Measurements from ENCODE around the gene WDPCP.
"Not testable (repeated sequence)": the region's sequence is repeated elsewhere in the genome, so short reads cannot be mapped to it uniquely, and the experiment has no call there.

The WDPCP gene

GRCh38 chr2:63340443-63340842 is 247.8 kb downstream of the WDPCP start:
- no peaks in the 10 kb centered on the region for H3K4me1 ChIP-seq (ENCODE audit: insufficient read depth, poor library complexity, severe bottlenecking)

GRCh38 chr2:63334910-63335309 is 253.4 kb downstream of the WDPCP start:
- no peak for ATAC-seq (ENCODE audit: low read depth)
- Histone ChIP-seq H3K27ac (ENCODE audit: poor library complexity, severe bottlenecking) (no peak overlapping the region), H3K4me3 (ENCODE audit: severe bottlenecking) (no peak overlapping the region)

More at GRCh38 chr2:63340443-63340842, 247.8 kb downstream of the WDPCP start:
- no peak overlapping the region for H3K4me3 ChIP-seq (ENCODE audit: severe bottlenecking)
- peaks cover 4% of the 10 kb centered on the region for H3K9me3 ChIP-seq (ENCODE audit: severe bottlenecking)
- no peak for DNase-seq (ENCODE audit: low spot score)
- ATAC-seq (ENCODE audit: low read depth): no peak
- H3K27ac ChIP-seq (ENCODE audit: poor library complexity, severe bottlenecking): no peak overlapping the region
- no peaks in the 10 kb centered on the region for H3K36me3 ChIP-seq (ENCODE audit: low read depth)
- TF ChIP-seq CTCF (IDR thresholded peaks at IDR 0.05; ENCODE audit: poor library complexity, severe bottlenecking): no peak
- H3K27me3 ChIP-seq (ENCODE audit: insufficient read depth, poor library complexity, severe bottlenecking): no peaks in the 10 kb centered on the region

GRCh38 chr2:63326473-63326872 is 261.8 kb downstream of the WDPCP start:
- DNase-seq (ENCODE audit: low spot score): no peak
- H3K36me3 ChIP-seq (ENCODE audit: low read depth): no peaks in the 10 kb centered on the region
- H3K27ac ChIP-seq (ENCODE audit: poor library complexity, severe bottlenecking): no peak overlapping the region
- no peaks in the 10 kb centered on the region for H3K27me3 ChIP-seq (ENCODE audit: insufficient read depth, poor library complexity, severe bottlenecking)
- ATAC-seq (ENCODE audit: low read depth): no peak
- no peaks in the 10 kb centered on the region for H3K4me1 ChIP-seq (ENCODE audit: insufficient read depth, poor library complexity, severe bottlenecking)
- TF ChIP-seq CTCF (IDR thresholded peaks at IDR 0.05; ENCODE audit: poor library complexity, severe bottlenecking): no peak
- no peaks in the 10 kb centered on the region for H3K9me3 ChIP-seq (ENCODE audit: severe bottlenecking)
- no peak overlapping the region for H3K4me3 ChIP-seq (ENCODE audit: severe bottlenecking)

More at GRCh38 chr2:63334910-63335309, 253.4 kb downstream of the WDPCP start:
- no peaks in the 10 kb centered on the region for H3K36me3 ChIP-seq (ENCODE audit: low read depth)
- H3K4me1 ChIP-seq (ENCODE audit: insufficient read depth, poor library complexity, severe bottlenecking): no peaks in the 10 kb centered on the region
- DNase-seq (ENCODE audit: low spot score): no peak
- no peak for TF ChIP-seq CTCF (IDR thresholded peaks at IDR 0.05; ENCODE audit: poor library complexity, severe bottlenecking)
- H3K9me3 ChIP-seq (ENCODE audit: severe bottlenecking): no peaks in the 10 kb centered on the region
- no peaks in the 10 kb centered on the region for H3K27me3 ChIP-seq (ENCODE audit: insufficient read depth, poor library complexity, severe bottlenecking)

- not testable (repeated sequence) for DNase-seq (ENCODE audit: low spot score); H3K4me1 ChIP-seq (ENCODE audit: insufficient read depth, poor library complexity, severe bottlenecking); H3K27me3 ChIP-seq (ENCODE audit: insufficient read depth, poor library complexity, severe bottlenecking); ATAC-seq (ENCODE audit: low read depth); H3K4me3 ChIP-seq (ENCODE audit: severe bottlenecking); H3K9me3 ChIP-seq (ENCODE audit: severe bottlenecking); H3K27ac ChIP-seq (ENCODE audit: poor library complexity, severe bottlenecking); H3K36me3 ChIP-seq (ENCODE audit: low read depth)
Measured at GRCh38 chr2:63323662-63324061, 264.6 kb downstream of the WDPCP start.

GRCh38 chr2:63321973-63322372 is 266.3 kb downstream of the WDPCP start:
- not testable (repeated sequence) for H3K27ac ChIP-seq (ENCODE audit: poor library complexity, severe bottlenecking); H3K36me3 ChIP-seq (ENCODE audit: low read depth); H3K4me3 ChIP-seq (ENCODE audit: severe bottlenecking); ATAC-seq (ENCODE audit: low read depth); H3K4me1 ChIP-seq (ENCODE audit: insufficient read depth, poor library complexity, severe bottlenecking); H3K9me3 ChIP-seq (ENCODE audit: severe bottlenecking); H3K27me3 ChIP-seq (ENCODE audit: insufficient read depth, poor library complexity, severe bottlenecking); DNase-seq (ENCODE audit: low spot score)

GRCh38 chr2:63320669-63321068 is 267.6 kb downstream of the WDPCP start:
- no peak for DNase-seq (ENCODE audit: low spot score)
- no peak overlapping the region for H3K27ac ChIP-seq (ENCODE audit: poor library complexity, severe bottlenecking)
- no peaks in the 10 kb centered on the region for H3K9me3 ChIP-seq (ENCODE audit: severe bottlenecking)
- H3K4me1 ChIP-seq (ENCODE audit: insufficient read depth, poor library complexity, severe bottlenecking): no peaks in the 10 kb centered on the region
- no peak for TF ChIP-seq CTCF (IDR thresholded peaks at IDR 0.05; ENCODE audit: poor library complexity, severe bottlenecking)
- no peak for ATAC-seq (ENCODE audit: low read depth)
- no peaks in the 10 kb centered on the region for H3K36me3 ChIP-seq (ENCODE audit: low read depth)
- H3K27me3 ChIP-seq (ENCODE audit: insufficient read depth, poor library complexity, severe bottlenecking): no peaks in the 10 kb centered on the region
- no peak overlapping the region for H3K4me3 ChIP-seq (ENCODE audit: severe bottlenecking)

Data from RWPE2 (cell line).